ENCODE results near the gene GARIN3.
"Not testable (repeated sequence)": the region's sequence is repeated elsewhere in the genome, so short reads cannot be mapped to it uniquely, and the experiment has no call there.

Gene GARIN3

DNA sequence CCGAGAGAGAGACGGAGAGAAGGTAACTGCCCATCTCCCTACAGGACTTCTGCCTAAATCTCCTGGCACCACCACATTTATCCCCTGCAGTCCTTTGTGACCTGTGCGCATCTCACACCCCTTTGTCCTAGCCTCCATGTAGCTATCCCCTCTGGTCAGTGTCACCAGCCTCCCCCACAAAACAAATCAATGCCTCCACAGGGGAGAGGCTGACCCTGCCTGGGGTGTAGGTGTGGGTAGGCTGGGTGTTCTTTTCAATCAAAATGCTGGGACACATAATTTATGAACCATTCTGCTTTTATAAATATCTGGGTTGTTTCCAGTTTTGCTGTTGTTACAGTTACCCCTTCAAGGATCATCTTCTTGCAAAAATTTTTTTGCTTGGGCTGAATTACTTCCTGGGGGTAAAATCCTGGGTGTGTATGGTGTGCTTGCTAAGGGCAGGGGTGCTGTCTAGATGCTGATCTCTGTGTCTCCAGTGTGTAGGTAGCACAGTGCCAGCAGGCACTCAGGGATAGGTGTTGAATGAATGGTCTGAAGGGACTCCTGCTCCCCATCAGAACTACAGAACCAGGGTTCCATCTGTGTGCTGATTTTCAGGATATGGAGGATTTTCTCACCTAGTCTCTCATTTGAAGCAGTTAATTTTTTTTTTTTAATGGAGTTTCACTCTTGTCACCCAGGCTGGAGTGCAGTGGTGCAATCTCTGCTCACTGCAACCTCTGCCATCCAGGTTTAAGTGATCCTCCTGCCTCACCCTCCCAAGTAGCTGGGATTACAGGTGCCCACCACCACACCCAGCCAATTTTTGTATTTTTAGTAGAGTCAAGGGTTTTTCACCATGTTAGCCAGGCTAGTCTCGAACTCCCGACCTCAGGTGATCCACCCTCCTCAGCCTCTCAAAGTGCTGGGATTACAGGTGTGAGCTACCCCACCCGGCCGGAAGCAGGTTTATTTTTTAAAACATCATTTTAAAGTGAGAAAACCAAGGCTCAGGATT lies at the start of gene GARIN3:
TSS of gene GARIN3 (minus strand) at position 51 of the 1,000 bp plus-strand sequence. CDS start 96 bp downstream, outside the sequence.
- no peak for DNase-seq

DNA sequence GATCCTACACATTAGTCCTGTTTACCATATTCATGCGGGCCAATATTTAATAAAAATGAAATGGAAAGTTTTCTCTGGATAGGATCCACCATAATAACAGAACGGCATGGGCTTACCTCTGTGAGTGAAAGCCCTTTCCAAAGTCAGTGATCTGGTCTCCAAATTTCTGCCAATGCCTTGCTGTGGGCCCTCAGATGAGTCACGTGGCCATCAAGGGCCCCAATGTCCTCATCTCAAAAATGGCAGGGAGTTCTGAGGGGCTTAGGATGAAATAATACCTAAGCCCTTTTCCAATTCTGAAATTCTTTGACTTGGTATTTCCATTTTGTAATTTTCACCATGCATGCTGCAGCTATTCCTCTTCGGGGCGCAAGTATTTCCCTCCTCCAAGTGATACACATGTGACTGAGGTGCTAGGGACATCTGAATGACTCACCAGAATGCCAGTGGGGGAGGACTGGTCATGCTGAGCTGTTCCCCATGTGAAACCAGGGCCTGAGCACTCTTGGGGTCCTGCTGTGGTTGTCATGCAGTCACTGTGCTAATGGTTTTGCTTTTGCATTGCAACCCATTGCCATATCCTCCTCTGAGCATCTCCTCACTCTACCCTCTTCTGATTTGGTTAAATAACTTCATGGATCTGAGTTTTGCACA lies 49.6 kb upstream of the GARIN3 start:
- no peak for DNase-seq

DNA sequence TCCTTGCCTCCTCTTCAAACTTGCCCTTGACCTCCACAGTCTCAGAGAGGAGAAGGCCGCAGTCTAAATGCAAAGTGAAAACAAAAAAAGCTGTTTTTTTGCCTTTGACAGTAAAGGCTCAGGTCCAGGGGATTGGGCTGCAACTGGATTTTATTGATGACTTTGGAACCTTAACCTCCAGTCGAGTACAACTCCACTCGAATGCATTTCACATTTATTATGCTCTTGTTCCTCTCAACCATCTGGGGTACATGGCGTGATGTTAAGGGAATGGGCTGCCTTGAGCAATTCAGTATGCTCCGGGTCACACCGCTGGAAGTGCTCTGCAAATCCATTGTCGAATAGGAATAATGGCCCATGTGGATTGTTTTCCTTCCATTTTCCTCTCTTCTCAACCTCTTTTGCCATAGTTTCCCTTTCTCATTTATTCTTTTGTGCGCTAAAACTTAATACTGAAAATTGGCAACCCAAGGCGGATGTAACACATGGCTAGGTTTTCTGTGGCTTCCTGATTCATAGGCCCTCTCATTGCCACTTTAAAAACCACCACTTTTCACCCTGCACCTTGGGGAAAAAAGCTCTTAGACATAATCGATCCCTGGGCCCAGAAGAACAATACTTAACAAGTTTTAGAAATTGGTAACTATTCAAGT lies 48.9 kb upstream of the GARIN3 start:
- DNase-seq, result no peak

DNA sequence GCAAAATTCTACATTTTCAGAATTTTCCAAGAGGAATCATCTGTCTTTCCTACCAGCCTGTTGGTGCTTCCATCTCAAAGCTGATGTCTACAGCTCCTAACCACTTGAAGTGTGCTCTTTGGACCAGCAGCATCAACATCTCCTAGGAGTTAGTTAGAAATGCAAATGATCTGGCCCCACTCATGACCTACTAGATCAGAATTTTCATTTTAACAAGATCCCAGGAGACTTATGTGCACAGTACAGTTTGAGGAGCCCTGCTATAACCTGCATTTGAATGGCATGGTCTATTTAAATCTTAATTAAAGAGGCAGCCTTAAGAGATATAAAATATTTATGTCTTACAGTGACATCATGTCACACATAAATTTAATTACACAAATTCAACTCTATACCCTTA lies 48.4 kb upstream of the GARIN3 start:
- DNase-seq, result no peak

DNA sequence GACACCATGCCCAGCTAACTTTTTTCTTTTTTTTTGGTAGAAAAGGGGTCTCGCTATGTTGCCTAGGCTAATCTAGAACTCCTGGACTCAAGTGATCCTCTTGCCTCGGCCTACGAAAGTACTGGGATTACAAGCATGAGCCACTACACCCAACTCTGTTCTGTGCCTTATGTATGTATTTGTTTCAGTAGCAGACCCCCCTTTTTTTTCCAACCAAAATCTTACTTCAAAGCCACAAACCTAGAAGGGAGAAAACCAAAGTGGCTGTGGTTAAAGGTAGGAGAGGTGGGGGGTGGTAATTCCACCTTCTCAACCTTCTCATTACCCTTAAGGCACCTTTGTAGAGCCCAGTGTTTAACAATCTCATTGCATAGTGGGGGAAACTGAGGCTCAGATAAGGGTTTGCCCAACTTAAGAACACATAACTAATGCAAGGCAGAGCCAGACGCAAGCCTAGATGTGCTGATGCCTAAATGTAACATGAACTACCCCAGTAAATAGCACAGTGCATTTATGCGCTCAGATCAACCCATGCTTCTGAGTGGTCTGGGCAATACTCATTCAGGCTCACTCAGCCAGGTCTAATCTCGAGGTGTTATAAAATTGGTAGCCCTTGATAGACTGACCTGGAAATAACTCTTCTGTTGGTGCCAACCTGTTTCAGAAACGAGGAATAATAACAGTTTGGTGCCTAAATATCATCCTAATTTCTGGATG lies 47.6 kb upstream of the GARIN3 start:
- DNase-seq, result no peak

DNA sequence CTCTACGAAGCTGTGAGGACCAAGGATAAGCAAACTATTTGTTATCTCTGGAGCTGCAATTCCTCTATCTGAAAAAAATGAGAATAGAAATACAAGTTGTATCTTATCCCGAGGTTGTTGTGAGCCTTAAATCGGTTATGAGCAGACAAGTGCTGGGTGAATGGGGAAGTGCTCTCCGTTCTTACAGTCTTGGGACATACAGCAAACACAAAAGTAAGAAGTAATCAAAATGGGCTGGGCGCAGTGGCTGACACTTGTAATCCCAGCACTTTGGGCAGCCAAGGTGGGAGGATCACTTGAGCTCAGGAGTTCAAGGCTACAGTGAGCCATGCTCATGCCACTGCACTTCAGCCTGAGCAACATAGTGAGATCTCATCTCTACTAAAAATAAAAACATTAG lies 46.2 kb upstream of the GARIN3 start:
- no peak for DNase-seq

DNA sequence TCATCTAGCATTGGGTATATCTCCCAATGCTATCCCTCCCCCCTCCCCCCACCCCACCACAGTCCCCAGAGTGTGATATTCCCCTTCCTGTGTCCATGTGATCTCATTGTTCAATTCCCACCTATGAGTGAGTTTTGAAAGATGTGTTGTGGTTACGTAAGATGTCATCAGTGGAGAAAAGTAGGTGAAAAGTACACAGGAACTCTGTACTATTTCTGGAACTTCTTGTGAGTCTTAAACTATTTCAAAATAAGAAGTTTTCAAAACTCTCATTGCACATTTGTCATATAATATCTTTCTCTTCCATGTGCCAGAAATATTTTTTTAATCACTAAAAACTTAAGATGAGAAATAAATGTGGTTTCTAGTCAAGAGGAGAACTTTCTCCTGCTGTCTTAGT lies 44.6 kb upstream of the GARIN3 start:
- DNase-seq, result not testable (repeated sequence)

DNA sequence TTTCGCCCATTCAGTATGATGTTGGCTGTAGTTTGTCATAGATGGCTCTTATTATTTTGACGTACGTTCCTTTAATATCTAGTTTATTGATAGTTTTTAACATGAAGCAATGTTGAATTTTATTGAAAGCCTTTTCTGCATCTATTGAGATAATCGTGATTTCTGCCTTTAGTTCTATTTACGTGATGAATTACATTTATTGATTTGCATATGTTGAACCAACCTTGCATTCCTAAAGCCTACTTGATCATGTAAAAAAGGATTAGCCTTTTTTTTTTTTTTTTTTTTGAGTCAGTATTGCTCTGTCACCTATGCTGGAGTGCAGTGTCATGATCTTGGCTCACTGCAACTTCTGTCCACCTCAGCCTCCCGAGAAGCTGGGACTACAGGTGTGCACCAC lies 39.6 kb upstream of the GARIN3 start:
- DNase-seq, result no peak

DNA sequence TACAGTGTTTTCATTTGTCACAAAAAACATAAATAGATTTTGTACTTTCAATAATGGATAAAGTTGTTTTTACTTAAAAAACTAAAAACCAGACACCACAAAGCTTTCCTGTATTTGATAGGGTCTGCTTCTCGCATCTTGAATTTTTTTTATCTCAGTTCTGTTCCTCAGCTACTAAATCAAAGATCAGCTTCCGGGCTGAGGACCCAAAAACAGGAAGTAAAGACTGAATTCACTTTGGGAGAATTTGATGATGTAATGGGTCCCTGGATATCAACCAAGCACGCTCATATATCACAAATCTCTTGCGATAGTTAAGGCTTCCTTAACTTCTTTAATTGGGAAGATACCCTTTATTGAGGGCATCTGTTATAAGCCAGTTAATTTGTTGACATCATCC lies 38.7 kb upstream of the GARIN3 start:
- no peak for DNase-seq

DNA sequence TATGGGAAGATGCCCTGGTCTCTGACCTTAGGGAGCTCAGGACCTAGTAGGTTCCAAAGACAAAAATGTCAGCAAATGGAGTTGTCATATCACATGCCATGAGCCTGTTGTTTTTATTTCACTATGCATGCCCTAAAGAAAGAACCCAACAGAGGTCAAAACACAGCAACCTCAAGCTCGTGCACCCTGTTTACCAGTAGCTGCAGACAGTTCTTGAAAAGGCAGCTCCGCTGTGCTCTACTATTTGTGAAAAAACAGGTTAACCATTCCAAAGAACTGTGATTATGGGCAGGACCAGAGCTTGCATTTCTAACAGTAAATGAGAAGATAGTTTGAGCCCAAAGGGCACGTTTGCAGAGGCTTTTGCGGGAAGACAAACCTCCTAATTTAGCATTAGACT lies 37.4 kb upstream of the GARIN3 start:
- DNase-seq, result no peak

DNA sequence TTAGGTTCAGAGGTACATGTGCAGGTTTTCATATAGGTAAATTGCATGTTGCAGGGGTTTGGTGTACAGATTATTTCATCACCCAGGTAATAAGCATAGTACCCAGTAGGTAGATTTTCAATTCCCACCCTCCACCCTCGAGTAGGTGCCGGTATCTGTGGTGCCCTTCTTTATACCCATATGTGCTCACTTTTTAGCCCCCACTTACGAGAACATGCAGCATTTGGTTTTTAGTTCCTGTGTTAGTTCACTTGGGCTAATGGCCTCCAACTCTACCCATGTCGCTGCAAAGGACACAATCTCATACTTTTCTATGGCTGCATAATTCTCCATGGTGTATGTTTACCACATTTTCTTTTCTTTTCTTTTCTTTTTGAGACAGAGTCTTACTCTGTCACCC lies 35.8 kb upstream of the GARIN3 start:
- no peak for DNase-seq

DNA sequence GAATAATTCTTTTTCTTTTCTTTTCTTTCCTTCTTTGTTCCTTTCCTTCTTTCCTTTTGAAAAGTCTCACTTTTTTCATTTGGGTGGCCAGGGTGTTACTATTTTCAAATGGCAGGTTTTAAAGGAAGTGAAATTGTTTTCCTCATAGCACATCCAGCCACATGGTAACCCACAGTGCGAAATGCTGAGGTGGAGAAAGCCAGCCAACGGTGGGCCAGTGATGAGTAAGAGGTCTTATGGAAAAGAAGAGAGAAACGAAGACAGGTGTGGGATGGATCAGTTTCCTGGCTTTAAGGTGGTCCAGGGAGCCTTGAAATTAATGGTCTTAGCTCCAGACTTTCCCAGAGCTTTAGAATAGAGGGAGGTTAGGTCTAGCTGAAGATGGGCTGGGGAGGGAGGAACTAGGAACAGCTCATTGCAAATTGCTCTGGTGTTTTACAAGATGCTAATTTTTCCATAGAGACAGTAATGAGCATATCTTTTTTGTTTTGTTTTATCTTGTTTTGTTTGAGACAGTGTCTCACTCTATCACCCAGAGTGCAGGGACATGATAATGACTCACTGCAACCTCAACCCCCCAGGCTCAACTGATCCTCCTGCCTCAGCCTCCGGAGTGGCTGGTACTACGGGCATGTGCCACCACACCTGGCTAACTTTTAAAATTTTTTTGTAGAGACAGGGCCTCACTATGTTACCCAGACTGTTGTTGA lies 32.4 kb upstream of the GARIN3 start:
- DNase-seq, result no peak

DNA sequence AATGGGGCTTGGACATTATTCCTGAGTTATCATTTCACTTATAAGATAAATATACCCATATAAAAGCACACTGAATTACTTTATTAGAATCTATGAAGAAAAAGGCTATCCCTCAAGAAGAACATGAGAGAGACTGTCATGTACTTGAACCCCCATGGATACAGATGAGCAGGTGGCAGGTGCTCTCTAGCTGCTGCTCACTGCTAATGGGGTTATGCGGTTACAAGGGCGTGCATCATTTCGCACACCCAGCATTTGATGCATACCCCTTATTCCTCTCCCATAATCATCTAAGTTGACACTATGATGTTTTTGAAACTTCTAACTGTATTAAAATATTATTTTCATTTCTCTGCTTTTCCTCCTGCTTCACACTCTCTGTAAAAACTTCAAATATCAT lies 31.0 kb upstream of the GARIN3 start:
- no peak for DNase-seq

DNA sequence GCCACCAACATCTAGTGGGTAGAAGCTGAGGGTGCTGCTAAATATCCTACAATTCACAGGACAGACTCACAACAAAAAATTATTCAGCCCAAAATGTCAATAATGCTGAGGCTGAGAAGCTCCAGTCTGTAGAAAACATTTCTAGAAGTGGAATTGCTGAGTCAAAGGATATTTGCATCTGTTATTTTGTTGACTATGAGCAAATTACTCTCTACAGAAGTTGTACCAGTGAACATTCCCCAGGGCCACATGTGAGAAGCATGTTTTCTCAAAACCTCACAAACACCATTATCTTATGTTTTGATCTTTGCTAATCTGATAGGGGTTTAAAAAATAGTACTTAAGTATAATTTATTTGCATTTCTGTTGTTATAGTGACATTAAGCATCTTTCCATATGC lies 30.0 kb upstream of the GARIN3 start:
- no peak for DNase-seq

DNA sequence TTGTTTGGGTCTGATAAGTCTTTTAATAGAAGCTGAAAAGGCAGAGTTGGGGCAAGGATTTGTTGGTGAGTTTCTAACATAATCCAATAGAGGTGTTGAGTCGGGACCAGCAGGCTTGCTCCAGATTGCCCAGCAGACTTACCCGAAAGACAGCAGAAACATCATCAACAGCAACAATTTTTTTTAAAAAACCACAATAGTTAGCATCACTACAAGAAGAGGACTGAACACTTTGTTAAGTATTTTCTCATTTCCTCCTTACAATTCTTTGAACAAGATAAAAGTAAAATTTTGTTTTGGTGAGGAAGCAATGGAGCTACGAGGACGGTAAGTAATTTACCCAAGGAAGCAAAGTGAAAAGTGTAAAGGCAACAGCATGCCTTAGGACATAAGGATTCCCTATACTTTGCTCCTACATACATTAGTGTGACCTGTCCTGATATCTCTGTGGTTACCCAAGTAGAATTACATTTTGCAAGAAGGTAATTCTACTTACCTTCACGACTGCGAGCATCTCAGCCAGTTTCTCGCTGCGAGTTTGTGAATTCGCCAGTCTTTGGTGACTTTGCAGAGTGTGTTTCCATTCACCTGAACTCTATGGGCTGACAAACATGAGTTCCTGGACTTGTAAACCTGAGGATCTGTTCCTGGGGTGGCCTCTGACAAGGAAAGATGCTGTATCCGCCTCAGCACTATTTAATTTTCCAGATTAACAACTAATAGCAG lies 27.8 kb upstream of the GARIN3 start:
- DNase-seq, result no peak

DNA sequence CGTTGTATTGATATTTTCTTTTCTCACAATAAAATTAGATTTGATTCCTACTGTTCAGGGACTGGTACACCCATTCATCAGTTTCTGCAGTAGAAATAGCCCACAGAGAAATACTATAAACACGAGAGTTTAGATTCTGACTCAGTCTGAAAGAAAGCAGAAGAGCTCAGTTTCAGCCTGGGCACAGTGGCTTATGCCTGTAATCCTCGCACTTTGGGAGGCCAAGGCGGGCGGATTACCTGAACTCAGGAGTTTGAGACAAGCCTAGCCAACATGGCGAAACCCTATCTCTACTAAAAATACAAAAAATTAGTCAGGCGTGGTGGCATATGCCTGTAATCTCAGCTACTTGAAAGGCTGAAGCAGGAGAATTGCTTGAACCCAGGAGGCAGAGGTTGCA lies 23.2 kb upstream of the GARIN3 start:
- DNase-seq, result no peak

DNA sequence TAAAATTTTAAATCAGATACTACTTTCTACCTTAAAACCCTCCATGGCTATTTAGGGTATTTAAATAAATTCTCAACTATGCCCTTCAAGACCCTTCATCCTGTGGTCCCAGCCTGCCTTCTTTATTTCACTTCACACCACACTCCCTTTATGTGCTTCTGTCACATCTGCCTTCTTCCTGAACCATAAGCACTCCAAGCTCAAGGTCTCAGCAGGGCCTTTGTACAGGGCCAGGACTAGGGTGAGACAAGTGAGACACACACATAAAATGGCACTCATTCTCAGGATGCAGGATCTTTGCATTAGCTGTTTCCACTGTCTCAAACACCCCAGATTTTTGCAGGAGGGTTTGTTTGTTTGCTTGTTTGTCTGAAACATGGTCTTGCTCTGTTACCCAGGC lies 22.2 kb upstream of the GARIN3 start:
- DNase-seq, result no peak

DNA sequence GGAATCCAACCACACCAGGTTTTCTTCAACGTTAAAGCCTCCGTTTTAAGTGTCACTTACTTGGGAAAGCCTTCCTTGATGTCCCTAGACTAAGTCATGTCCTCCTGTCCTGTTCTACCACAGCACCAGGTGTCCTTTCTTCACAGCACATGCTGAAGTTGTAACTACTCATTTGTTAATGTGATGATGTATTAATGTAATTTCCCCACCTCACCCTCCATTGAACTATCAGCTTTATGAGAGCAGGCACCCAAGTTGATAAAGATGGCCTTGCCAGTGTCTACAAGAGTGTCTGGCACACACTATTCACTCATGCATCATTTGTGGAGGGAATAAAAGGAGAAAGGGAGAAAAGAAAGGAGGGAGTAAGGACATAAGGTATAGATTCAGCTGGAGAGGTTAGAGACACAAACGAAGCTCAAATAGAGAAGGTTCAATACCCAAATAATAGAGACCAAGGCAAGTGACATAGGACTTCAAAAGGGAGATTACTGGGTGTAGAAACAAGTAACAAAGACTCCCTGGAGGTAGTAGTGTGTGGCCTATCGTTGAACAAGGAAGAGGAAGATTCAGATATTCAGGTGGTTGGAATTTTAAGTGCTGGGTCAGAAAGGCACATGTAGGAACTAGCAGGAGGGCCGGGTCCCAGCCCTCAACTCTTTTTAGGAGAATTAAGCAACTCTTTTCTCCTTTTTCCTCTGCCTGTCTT lies 21.1 kb upstream of the GARIN3 start:
- no peak for DNase-seq

DNA sequence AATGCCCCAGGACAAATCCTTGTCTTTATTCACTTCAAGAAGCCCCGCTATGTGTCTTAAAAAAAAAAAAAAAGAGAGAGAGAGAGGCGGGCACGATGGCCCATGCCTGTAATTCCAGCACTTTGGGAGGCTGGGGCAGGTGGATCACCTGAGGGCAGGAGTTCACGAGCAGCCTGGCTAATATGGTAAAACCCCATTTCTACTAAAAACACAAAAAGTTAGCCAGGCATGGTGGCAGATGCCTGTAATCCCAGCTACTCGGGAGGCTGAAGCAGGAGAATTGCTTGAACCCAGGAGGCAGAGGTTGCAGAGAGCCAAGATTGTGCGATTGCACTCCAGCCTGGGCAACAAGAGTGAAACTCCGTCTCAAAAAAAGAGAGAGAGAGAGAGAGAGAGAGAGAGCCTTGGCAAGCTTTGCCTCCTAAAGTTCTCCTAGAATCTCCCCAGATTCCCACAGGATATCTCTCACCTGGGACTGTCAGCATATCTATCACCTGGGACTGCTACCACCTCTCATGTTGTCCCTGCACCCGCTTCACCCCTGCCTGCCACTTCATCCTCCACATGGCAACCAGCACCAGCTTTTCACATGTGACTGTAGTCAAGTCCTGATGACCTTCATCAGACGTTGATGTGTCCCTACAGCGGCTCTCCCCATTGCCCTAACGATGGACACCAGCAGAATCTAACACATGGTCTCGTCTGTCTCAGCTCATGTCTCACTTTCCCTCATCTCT lies 20.4 kb upstream of the GARIN3 start:
- DNase-seq, result no peak

DNA sequence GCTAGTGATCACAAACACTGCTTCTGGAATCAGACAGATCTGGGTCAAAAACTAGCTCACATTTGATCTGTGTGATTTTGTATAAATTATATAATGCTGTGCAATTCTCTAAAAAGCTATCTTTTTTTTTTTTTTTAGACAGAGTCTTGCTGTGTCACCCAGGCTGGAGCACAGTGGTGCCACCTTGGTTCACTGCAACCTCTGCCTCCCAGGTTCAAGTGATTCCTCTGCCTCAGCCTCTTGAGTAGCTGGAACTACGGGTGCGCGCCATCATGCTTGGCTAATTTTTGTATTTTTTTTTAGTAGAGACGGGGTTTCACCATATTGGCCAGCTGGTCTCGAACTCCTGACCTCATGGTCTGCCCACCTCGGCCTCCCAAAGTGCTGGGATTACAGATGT lies 19.1 kb upstream of the GARIN3 start:
- not testable (repeated sequence) for DNase-seq

Measured in NCI-H2029 treated with DMSO at 0.1 percent for 48 hours (cell line).